ENCODE results near the gene HJV. TPM values are rescaled to one million over a fixed set of nuclear protein-coding genes. Genes with fewer than 3 reads are reported as not detected.

The HJV gene
- total RNA-seq, 4 donors from 2014 or later, result 274 to 585 (median 420) TPM

DNA sequence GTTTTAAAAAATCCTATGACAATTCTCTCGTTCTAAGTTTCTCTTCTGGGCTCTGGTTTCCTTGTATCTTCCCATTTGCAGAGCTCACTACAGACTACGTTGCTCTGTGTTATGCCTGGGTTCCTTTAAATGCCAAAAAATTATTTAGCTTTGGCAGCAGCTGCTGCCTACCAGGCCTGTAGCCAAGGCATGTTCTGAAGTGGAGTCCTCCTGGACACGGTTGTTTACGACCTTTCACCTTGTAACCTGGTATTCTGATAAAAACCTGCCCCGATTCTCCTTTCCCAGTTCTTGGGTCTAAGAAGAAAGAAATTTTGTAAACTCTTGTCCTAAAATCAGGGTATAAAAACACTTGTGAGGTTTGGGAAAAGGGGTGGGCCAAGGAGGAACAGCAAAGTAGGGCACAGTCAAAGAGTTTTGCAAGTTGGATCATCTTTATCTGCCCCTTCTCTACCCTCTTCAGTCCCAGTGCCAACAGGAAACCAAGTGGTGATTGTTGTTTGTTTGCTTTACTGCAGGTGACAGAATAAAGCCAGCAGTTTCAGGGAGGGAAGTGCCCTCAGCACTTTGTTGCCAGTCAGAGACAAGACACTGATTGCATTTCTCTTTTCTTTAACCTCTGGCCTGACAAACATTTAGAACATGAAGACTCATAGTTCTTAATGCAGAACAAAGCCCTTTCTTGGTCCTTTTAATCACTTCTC lies 22.1 kb downstream of the HJV start:
- DNase-seq (peak; percentile 74 to 78), ATAC-seq (peak; percentile 53 to 54)
- Histone ChIP-seq H3K27me3 (no peaks in the 10 kb centered on the region), H3K4me1 (peaks cover 16 to 38% of the 10 kb centered on the region in 2 donors), H3K36me3 (peaks cover 19% of the 10 kb centered on the region in 2 donors), H3K27ac (peak overlapping the region; percentile 95 to 99 (median 98)), H3K4me3 (peak overlapping the region; percentile 63 to 98 (median 79)), H3K9me3 (no peaks in the 10 kb centered on the region)
- intact Hi-C loops (cut with DNase I; ENCODE audit: low total_unique reads), result loop anchor here (5.0 kb wide), 1 partner anchor 52 kb away; no protein-coding TSS in a partner anchor
- in situ Hi-C loops (cut with MboI; ENCODE audit: low sequenced_read_pairs in 4 of 4), result no loop called here
- TF ChIP-seq, protein P1, sequence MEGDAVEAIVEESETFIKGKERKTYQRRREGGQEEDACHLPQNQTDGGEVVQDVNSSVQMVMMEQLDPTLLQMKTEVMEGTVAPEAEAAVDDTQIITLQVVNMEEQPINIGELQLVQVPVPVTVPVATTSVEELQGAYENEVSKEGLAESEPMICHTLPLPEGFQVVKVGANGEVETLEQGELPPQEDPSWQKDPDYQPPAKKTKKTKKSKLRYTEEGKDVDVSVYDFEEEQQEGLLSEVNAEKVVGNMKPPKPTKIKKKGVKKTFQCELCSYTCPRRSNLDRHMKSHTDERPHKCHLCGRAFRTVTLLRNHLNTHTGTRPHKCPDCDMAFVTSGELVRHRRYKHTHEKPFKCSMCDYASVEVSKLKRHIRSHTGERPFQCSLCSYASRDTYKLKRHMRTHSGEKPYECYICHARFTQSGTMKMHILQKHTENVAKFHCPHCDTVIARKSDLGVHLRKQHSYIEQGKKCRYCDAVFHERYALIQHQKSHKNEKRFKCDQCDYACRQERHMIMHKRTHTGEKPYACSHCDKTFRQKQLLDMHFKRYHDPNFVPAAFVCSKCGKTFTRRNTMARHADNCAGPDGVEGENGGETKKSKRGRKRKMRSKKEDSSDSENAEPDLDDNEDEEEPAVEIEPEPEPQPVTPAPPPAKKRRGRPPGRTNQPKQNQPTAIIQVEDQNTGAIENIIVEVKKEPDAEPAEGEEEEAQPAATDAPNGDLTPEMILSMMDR (IDR thresholded peaks at IDR 0.05 in 4 of 5, conservative IDR thresholded peaks at IDR 0.05 in 1 of 5), result no peak
- TF ChIP-seq POLR2A (IDR thresholded peaks at IDR 0.05), result peak; percentile 44 to 79

DNA sequence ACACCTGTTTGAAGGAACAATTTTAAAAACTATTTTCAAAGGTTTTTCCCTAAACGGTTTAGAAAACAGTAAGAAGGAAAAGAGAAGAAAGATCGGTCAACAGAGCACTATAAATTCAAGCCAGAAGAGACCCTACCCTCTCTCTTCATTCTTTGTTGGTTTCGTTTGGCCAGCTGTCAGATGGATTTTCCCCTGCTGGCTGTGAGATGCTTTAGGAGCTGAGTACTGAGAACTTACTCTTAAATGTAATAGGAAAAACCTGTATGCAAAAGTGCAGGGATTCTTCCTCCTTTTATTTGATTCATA lies 23.9 kb downstream of the HJV start:
- Histone ChIP-seq H3K36me3 (peaks cover 26 to 37% of the 10 kb centered on the region in 2 donors), H3K27ac (peak overlapping the region; percentile 95 to 99 (median 98)), H3K27me3 (no peaks in the 10 kb centered on the region), H3K4me1 (peaks cover 16 to 32% of the 10 kb centered on the region in 2 donors), H3K4me3 (peak overlapping the region; percentile 63 to 98 (median 79)), H3K9me3 (no peaks in the 10 kb centered on the region)
- TF ChIP-seq POLR2A (IDR thresholded peaks at IDR 0.05), result no peak
- TF ChIP-seq, protein P1 (IDR thresholded peaks at IDR 0.05 in 4 of 5, conservative IDR thresholded peaks at IDR 0.05 in 1 of 5), result peak in 2 of 5 experiments; percentile 16 to 35
- intact Hi-C loops (cut with DNase I; ENCODE audit: low total_unique reads), result loop anchor here (1.0 to 5.0 kb wide), 2 partner anchors 18 to 50 kb away; no protein-coding TSS in a partner anchor
- in situ Hi-C loops (cut with MboI; ENCODE audit: low sequenced_read_pairs in 4 of 4), result no loop called here
- peak in 1 of 2 donors; percentile 30 for DNase-seq
- ATAC-seq, result no peak

DNA sequence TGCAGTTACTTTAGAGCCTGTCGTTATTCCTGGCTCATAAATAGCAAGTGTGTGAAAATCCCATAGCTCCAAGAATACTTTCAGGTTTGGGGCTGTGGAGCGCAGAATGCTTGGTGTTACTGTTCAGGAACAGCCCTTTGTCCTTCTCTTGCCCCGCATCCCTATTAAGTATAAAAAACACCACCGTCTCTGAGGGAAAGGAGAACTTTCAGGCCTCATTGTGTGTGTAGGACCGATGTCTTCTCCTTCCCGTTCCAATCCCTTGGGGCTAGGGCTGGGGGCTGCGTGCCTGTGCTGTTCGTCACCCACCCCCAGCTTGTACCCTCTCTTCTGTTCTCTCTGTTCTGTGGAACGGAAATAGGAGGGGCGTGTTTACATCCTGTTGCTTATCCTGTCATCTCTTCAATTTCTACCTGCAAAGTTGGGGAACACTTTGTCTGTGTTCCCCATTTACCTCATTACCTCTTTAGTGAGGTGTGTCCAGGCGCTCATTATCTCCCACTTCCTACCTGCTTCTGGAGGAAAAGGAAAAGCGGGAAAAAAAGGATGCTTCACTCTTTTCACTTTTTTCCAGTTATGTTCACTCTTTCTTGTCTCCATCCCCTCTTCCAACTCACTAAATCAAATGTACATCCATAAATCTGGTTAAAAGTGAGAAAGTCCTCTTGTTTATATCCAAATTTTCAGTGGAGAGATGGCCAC lies 24.4 kb downstream of the HJV start:
- peak; percentile 63 to 64 for DNase-seq
- intact Hi-C loops (cut with DNase I; ENCODE audit: low total_unique reads), result loop anchor here (5.0 kb wide), 1 partner anchor 50 kb away; no protein-coding TSS in a partner anchor
- in situ Hi-C loops (cut with MboI; ENCODE audit: low sequenced_read_pairs in 4 of 4), result no loop called here
- peaks cover 15 to 31% of the 10 kb centered on the region in 2 donors for H3K4me1 ChIP-seq
- no peaks in the 10 kb centered on the region for H3K9me3 ChIP-seq
- TF ChIP-seq, protein P1 (IDR thresholded peaks at IDR 0.05 in 4 of 5, conservative IDR thresholded peaks at IDR 0.05 in 1 of 5), result no peak
- no peak for TF ChIP-seq POLR2A (IDR thresholded peaks at IDR 0.05)
- peak overlapping the region; percentile 95 to 99 (median 98) for H3K27ac ChIP-seq
- peak; percentile 7 to 15 for ATAC-seq
- H3K4me3 ChIP-seq, result peak overlapping the region; percentile 63 to 98 (median 79)
- peaks cover 26 to 40% of the 10 kb centered on the region in 2 donors for H3K36me3 ChIP-seq
- H3K27me3 ChIP-seq, result no peaks in the 10 kb centered on the region

DNA sequence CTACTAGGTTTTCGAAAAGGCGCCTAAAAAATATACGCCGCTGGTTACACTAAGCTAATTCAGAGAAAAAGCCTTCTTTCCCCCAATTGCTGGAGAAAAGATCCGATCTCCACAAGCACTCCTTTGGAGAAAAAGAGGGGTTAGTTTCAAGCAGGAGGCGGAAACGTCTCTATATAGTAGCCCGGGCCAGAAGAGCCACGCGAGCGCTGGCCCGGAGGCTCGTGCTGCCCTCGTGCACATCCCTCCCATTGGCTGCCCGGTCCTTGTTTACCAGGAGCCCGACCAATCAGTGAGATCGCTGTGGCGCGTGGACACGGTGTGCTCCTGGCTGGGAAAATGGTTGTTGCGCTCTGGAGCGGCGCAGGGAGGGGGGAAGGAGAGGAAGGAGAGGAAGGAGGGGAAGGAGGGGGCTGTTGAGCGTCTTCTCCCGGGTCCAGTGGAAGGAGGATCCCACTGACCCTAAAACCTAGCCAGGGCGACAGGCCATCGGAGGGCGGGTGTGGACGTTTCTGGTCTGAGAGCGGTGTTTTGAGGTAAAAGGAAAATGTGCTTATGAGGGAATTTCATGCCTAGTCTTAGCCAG lies 25.0 kb downstream of the HJV start, which contains the start of gene TXNIP:
Gene TXNIP, minus strand, starts transcription at position 147 of the 583 bp plus-strand sequence. CDS start 313 bp downstream, outside the sequence.
- ATAC-seq (peak; percentile 61 to 74), DNase-seq (peak; percentile 99 to 100)
- no peaks in the 10 kb centered on the region for H3K9me3 ChIP-seq
- H3K27ac ChIP-seq, result peak within 1 kb of the TSS; percentile 95 to 99 (median 98)
- peak; percentile 94 to 96 for TF ChIP-seq POLR2A (IDR thresholded peaks at IDR 0.05)
- TF ChIP-seq, protein P1 (IDR thresholded peaks at IDR 0.05 in 4 of 5, conservative IDR thresholded peaks at IDR 0.05 in 1 of 5), result no peak
- in situ Hi-C loops (cut with MboI; ENCODE audit: low sequenced_read_pairs in 4 of 4), result no loop called here
- peaks cover 26 to 40% of the 10 kb centered on the region in 2 donors for H3K36me3 ChIP-seq
- H3K4me3 ChIP-seq, result peak within 1 kb of the TSS; percentile 63 to 98 (median 81)
- H3K4me1 ChIP-seq, result peaks cover 8 to 25% of the 10 kb centered on the region in 2 donors
- no peaks in the 10 kb centered on the region for H3K27me3 ChIP-seq
- intact Hi-C loops (cut with DNase I; ENCODE audit: low total_unique reads), result loop anchor here (5.0 kb wide), 1 partner anchor 49 kb away; no protein-coding TSS in a partner anchor
